ENCODE data around the gene IMPA2. TPM values are rescaled to one million over a fixed set of nuclear protein-coding genes. Genes with fewer than 3 reads are reported as not detected.

Gene IMPA2
- total RNA-seq, 1 experiment from 2014 or later: 37.6 TPM

- no peaks in the 10 kb centered on the region for H3K4me1 ChIP-seq (ENCODE audit: control insufficient read depth, insufficient read depth, low read length)
- TF ChIP-seq SIN3A (IDR thresholded peaks at IDR 0.05; ENCODE audit: borderline replicate concordance, insufficient read depth, low read depth, low read length) (no peak), POLR2AphosphoS5 (IDR thresholded peaks at IDR 0.05; ENCODE audit: low read depth, low read length) (no peak), TCF7L2 (IDR thresholded peaks at IDR 0.05; ENCODE audit: low read depth, low read length) (no peak), CTCF (IDR thresholded peaks at IDR 0.05) (no peak)
- H3K9me3 ChIP-seq (ENCODE audit: control insufficient read depth, insufficient read depth, low read depth, low read length): no peaks in the 10 kb centered on the region
- no peak overlapping the region for H3K27ac ChIP-seq (ENCODE audit: low read length)
- no peak overlapping the region for H3K4me3 ChIP-seq (ENCODE audit: low read depth in 2 of 2, low read length in 2 of 2)
- POLR2A ChIA-PET: no interaction called here
- no peaks in the 10 kb centered on the region for H3K27me3 ChIP-seq (ENCODE audit: control insufficient read depth, insufficient read depth, low read length)
- in situ Hi-C loops (cut with HindIII; ENCODE audit: low pct_unique_long_range_greater_than_20kb, low sequenced_read_pairs) (no loop called here), intact Hi-C loops (cut with micrococcal nuclease; ENCODE audit: unreplicated experiment) (no loop called here)
- ATAC-seq (no peak), DNase-seq (ENCODE audit: low read depth, low spot score) (no peak)
- no TSS peak for BruUV-seq (replicated peaks)
- H3K36me3 ChIP-seq (ENCODE audit: control insufficient read depth, insufficient read depth, low read length): no peaks in the 10 kb centered on the region
- CTCF ChIA-PET: no interaction called here
Measured at GRCh38 chr18:11972371-11973174, 8.7 kb upstream of the IMPA2 start.

- Histone ChIP-seq H3K27me3 (ENCODE audit: control insufficient read depth, insufficient read depth, low read length) (no peaks in the 10 kb centered on the region), H3K27ac (ENCODE audit: low read length) (no peak overlapping the region), H3K9me3 (ENCODE audit: control insufficient read depth, insufficient read depth, low read depth, low read length) (no peaks in the 10 kb centered on the region), H3K36me3 (ENCODE audit: control insufficient read depth, insufficient read depth, low read length) (no peaks in the 10 kb centered on the region), H3K4me1 (ENCODE audit: control insufficient read depth, insufficient read depth, low read length) (peaks cover 1% of the 10 kb centered on the region; the same call in 1 of the 2 replicates), H3K4me3 (ENCODE audit: low read depth in 2 of 2, low read length in 2 of 2) (no peak overlapping the region)
- no peak for ATAC-seq
- in situ Hi-C loops (cut with HindIII; ENCODE audit: low pct_unique_long_range_greater_than_20kb, low sequenced_read_pairs) (no loop called here), intact Hi-C loops (cut with micrococcal nuclease; ENCODE audit: unreplicated experiment) (no loop called here)
- TF ChIP-seq SIN3A (IDR thresholded peaks at IDR 0.05; ENCODE audit: borderline replicate concordance, insufficient read depth, low read depth, low read length) (no peak), CTCF (IDR thresholded peaks at IDR 0.05) (no peak), TCF7L2 (IDR thresholded peaks at IDR 0.05; ENCODE audit: low read depth, low read length) (no peak)
- no TSS peak for BruUV-seq (replicated peaks)
- CTCF ChIA-PET: no interaction called here
- POLR2A ChIA-PET: no interaction called here
- DNase-seq (ENCODE audit: low read depth, low spot score): no peak
Measured at GRCh38 chr18:11974741-11975325, 6.5 kb upstream of the IMPA2 start.

- Histone ChIP-seq H3K9me3 (ENCODE audit: control insufficient read depth, insufficient read depth, low read depth, low read length) (no peaks in the 10 kb centered on the region), H3K4me1 (ENCODE audit: control insufficient read depth, insufficient read depth, low read length) (peaks cover 5% of the 10 kb centered on the region; the same call in 1 of the 2 replicates), H3K27ac (ENCODE audit: low read length) (no peak overlapping the region), H3K27me3 (ENCODE audit: control insufficient read depth, insufficient read depth, low read length) (no peaks in the 10 kb centered on the region), H3K36me3 (ENCODE audit: control insufficient read depth, insufficient read depth, low read length) (no peaks in the 10 kb centered on the region), H3K4me3 (ENCODE audit: low read depth in 2 of 2, low read length in 2 of 2) (no peak overlapping the region)
- in situ Hi-C loops (cut with HindIII; ENCODE audit: low pct_unique_long_range_greater_than_20kb, low sequenced_read_pairs) (no loop called here), intact Hi-C loops (cut with micrococcal nuclease; ENCODE audit: unreplicated experiment) (no loop called here)
- DNase-seq (ENCODE audit: low read depth, low spot score) (no peak), ATAC-seq (no peak)
- no peak for TF ChIP-seq POLR2AphosphoS5 (IDR thresholded peaks at IDR 0.05; ENCODE audit: low read depth, low read length)
- TF ChIP-seq CTCF (IDR thresholded peaks at IDR 0.05): no peak
- TF ChIP-seq REST (IDR thresholded peaks at IDR 0.05; ENCODE audit: insufficient read depth in 1 of 2, low read depth in 2 of 2, low read length in 1 of 2): no peak
- no peak for TF ChIP-seq SIN3A (IDR thresholded peaks at IDR 0.05; ENCODE audit: borderline replicate concordance, insufficient read depth, low read depth, low read length)
- no peak for TF ChIP-seq TCF7L2 (IDR thresholded peaks at IDR 0.05; ENCODE audit: low read depth, low read length)
- ChIA-PET POLR2A (no interaction called here), CTCF (no interaction called here)
- BruUV-seq (replicated peaks): no TSS peak
Measured at GRCh38 chr18:11975723-11976122, 5.6 kb upstream of the IMPA2 start.
